Trophoblast cell (in vitro differentiated cells and primary cell): ENCODE data around the gene CEMP1.

Source experiments
- DNase-seq, 2 donors: peaks; one replicate each; pipeline ENCODE4 v3.0.0-alpha.2; 2016
- H2AFZ ChIP-seq: 2 replicates; pipeline ENCODE4 v1.6.1; 2013; ENCODE audit warnings: low read length, moderate library complexity, mild to moderate bottlenecking; ENCODE audit not compliant: insufficient read depth, poor library complexity
- H2AK5ac ChIP-seq: 2 replicates; pipeline ENCODE4 v1.6.1; 2013; ENCODE audit warnings: mild to moderate bottlenecking, low read length
- H2BK120ac ChIP-seq: 2 replicates; pipeline ENCODE4 v1.6.1; 2013; ENCODE audit warnings: low read length, mild to moderate bottlenecking, moderate library complexity; ENCODE audit not compliant: insufficient read depth, poor library complexity
- H2BK12ac ChIP-seq: 2 replicates; pipeline ENCODE4 v1.6.1; 2013; ENCODE audit warnings: mild to moderate bottlenecking, low read length, moderate library complexity
- H2BK5ac ChIP-seq: 2 replicates; pipeline ENCODE4 v1.6.1; 2013; ENCODE audit warnings: low read length, low read depth, moderate library complexity, mild to moderate bottlenecking; ENCODE audit not compliant: poor library complexity
- H3K14ac ChIP-seq: 2 replicates; pipeline ENCODE4 v1.6.1; 2013; ENCODE audit warnings: mild to moderate bottlenecking, low read length
- H3K18ac ChIP-seq: 2 replicates; pipeline ENCODE4 v1.6.1; 2013; ENCODE audit warnings: mild to moderate bottlenecking, low read length
- H3K23ac ChIP-seq: 2 replicates; pipeline ENCODE4 v1.6.1; 2013; ENCODE audit warnings: low read length
- H3K27ac ChIP-seq: 2 replicates; pipeline ENCODE4 v1.5.1; 2013; ENCODE audit warnings: low read depth, mild to moderate bottlenecking, inconsistent platforms, low read length, moderate library complexity
- H3K27me3 ChIP-seq: 2 replicates; pipeline ENCODE4 v1.6.1; 2013; ENCODE audit warnings: inconsistent platforms, mild to moderate bottlenecking, low read length, moderate library complexity; ENCODE audit not compliant: insufficient read depth
- H3K36me3 ChIP-seq, 2 experiments: 1 replicate in 1 of 2; 2 replicates in 1 of 2; pipeline ENCODE4 v1.6.1; 2013; ENCODE audit warnings: low read length in 2 of 2, mild to moderate bottlenecking in 2 of 2, moderate library complexity in 1 of 2; ENCODE audit not compliant: insufficient read depth in 2 of 2, control insufficient read depth in 1 of 2
- H3K4ac ChIP-seq: 2 replicates; pipeline ENCODE4 v1.6.1; 2013; ENCODE audit warnings: low read depth, mild to moderate bottlenecking, low read length, moderate library complexity
- H3K4me1 ChIP-seq, 2 experiments: 1 replicate in 1 of 2; 2 replicates in 1 of 2; pipeline ENCODE4 v1.6.1; 2013; ENCODE audit warnings: low read length in 2 of 2, mild to moderate bottlenecking in 2 of 2, moderate library complexity in 1 of 2; ENCODE audit not compliant: insufficient read depth in 2 of 2, control insufficient read depth in 1 of 2
- H3K4me2 ChIP-seq: 2 replicates; pipeline ENCODE4 v1.6.1; 2013; ENCODE audit warnings: inconsistent platforms, mild to moderate bottlenecking, low read length, moderate library complexity
- H3K4me3 ChIP-seq: 2 replicates; pipeline ENCODE4 v1.5.1; 2013; ENCODE audit warnings: mild to moderate bottlenecking, low read depth, low read length, inconsistent platforms
- H3K79me1 ChIP-seq: one replicate; pipeline ENCODE4 v1.6.1; 2013; ENCODE audit warnings: low read length
- H3K79me2 ChIP-seq: 2 replicates; pipeline ENCODE4 v1.6.1; 2013; ENCODE audit warnings: low read length, mild to moderate bottlenecking; ENCODE audit not compliant: control insufficient read depth, insufficient read depth, poor library complexity
- H3K9ac ChIP-seq: 2 replicates; pipeline ENCODE4 v1.6.1; 2013; ENCODE audit warnings: mild to moderate bottlenecking, low read length
- H3K9me3 ChIP-seq: 2 replicates; pipeline ENCODE4 v1.6.1; 2013; ENCODE audit warnings: low read depth, mild to moderate bottlenecking, control low read depth, inconsistent platforms, low read length; ENCODE audit not compliant: insufficient read depth
- H4K12ac ChIP-seq: 2 replicates; pipeline ENCODE4 v1.6.1; 2013; ENCODE audit warnings: low read depth, mild to moderate bottlenecking, low read length, moderate library complexity
- H4K8ac ChIP-seq: 2 replicates; pipeline ENCODE4 v1.6.1; 2013; ENCODE audit warnings: low read depth, mild to moderate bottlenecking, low read length, moderate library complexity
- H4K91ac ChIP-seq: one replicate; pipeline ENCODE4 v1.6.1; 2013; ENCODE audit warnings: low read depth, mild to moderate bottlenecking, low read length, moderate library complexity
- WGBS: extraction: QIAGEN DNeasy Blood & Tissue Kit; methylation state at CpG from one replicate; pipeline ENCODE4 v1.1.7; 2013; ENCODE audit warnings: missing lambda C conversion rate; ENCODE audit not compliant: insufficient read length, insufficient coverage; ENCODE audit errors: extremely low coverage; 5-methylcytosine and 5-hydroxymethylcytosine counted together

CEMP1 gene

GRCh38 chr16:2494616-2495015 is 36.6 kb downstream of the CEMP1 start:
- H3K23ac ChIP-seq: no peak overlapping the region
- no peak for DNase-seq
- no peak overlapping the region for H2BK120ac ChIP-seq
- no peaks in the 10 kb centered on the region for H3K79me1 ChIP-seq
- H2BK5ac ChIP-seq: no peak overlapping the region
- WGBS: no CpG with 5 or more reads among the region's 5 CpGs
- peaks cover 17 to 20% of the 10 kb centered on the region in 2 experiments for H3K36me3 ChIP-seq
- H4K8ac ChIP-seq: no peak overlapping the region
- H4K91ac ChIP-seq: no peak overlapping the region
- no peak overlapping the region for H2BK12ac ChIP-seq
- no peaks in the 10 kb centered on the region for H3K9me3 ChIP-seq
- no peak overlapping the region for H3K27ac ChIP-seq
- H3K9ac ChIP-seq: no peak overlapping the region
- H2AFZ ChIP-seq: no peak overlapping the region
- no peak overlapping the region for H3K4me3 ChIP-seq
- no peaks in the 10 kb centered on the region for H3K27me3 ChIP-seq
- no peak overlapping the region for H3K14ac ChIP-seq
- no peak overlapping the region for H3K4ac ChIP-seq
- H3K18ac ChIP-seq: no peak overlapping the region
- H3K79me2 ChIP-seq: no peaks in the 10 kb centered on the region
- H4K12ac ChIP-seq: no peak overlapping the region
- no peak overlapping the region for H2AK5ac ChIP-seq
- no peak overlapping the region for H3K4me2 ChIP-seq
- H3K4me1 ChIP-seq: peaks cover 0 to 2% of the 10 kb centered on the region in 2 experiments

GRCh38 chr16:2493605-2494004 is 37.6 kb downstream of the CEMP1 start:
- H3K4me3 ChIP-seq: no peak overlapping the region
- no peak overlapping the region for H3K23ac ChIP-seq
- H2BK120ac ChIP-seq: no peak overlapping the region
- no CpG with 5 or more reads among the region's 6 CpGs for WGBS
- no peak overlapping the region for H2AFZ ChIP-seq
- no peak overlapping the region for H3K4ac ChIP-seq
- no peak overlapping the region for H2AK5ac ChIP-seq
- H4K91ac ChIP-seq: no peak overlapping the region
- no peak overlapping the region for H3K9ac ChIP-seq
- H4K8ac ChIP-seq: no peak overlapping the region
- H3K18ac ChIP-seq: no peak overlapping the region
- H2BK12ac ChIP-seq: no peak overlapping the region
- no peaks in the 10 kb centered on the region for H3K9me3 ChIP-seq
- no peak overlapping the region for H3K27ac ChIP-seq
- no peaks in the 10 kb centered on the region for H3K27me3 ChIP-seq
- H2BK5ac ChIP-seq: no peak overlapping the region
- H3K36me3 ChIP-seq: peaks cover 12 to 17% of the 10 kb centered on the region in 2 experiments
- H4K12ac ChIP-seq: no peak overlapping the region
- H3K4me1 ChIP-seq: peaks cover 0 to 2% of the 10 kb centered on the region in 2 experiments
- H3K4me2 ChIP-seq: no peak overlapping the region
- no peaks in the 10 kb centered on the region for H3K79me1 ChIP-seq
- no peak for DNase-seq
- no peaks in the 10 kb centered on the region for H3K79me2 ChIP-seq
- H3K14ac ChIP-seq: no peak overlapping the region

- Histone ChIP-seq H3K4ac (no peak overlapping the region), H4K91ac (no peak overlapping the region), H3K27ac (no peak overlapping the region), H3K4me3 (no peak overlapping the region), H3K23ac (no peak overlapping the region), H3K79me1 (no peaks in the 10 kb centered on the region), H2AFZ (no peak overlapping the region), H2AK5ac (no peak overlapping the region), H3K14ac (no peak overlapping the region), H4K12ac (no peak overlapping the region), H3K9ac (no peak overlapping the region), H2BK12ac (no peak overlapping the region), H3K18ac (no peak overlapping the region), H3K27me3 (no peaks in the 10 kb centered on the region), H4K8ac (no peak overlapping the region), H3K4me2 (no peak overlapping the region), H3K4me1 (peaks cover 4 to 7% of the 10 kb centered on the region in 2 experiments), H2BK120ac (no peak overlapping the region), H3K36me3 (peaks cover 9 to 14% of the 10 kb centered on the region in 2 experiments), H3K79me2 (no peaks in the 10 kb centered on the region), H3K9me3 (no peaks in the 10 kb centered on the region), H2BK5ac (no peak overlapping the region)
- WGBS: no CpG with 5 or more reads among the region's 13 CpGs
- DNase-seq: no peak
These were observed 38.9 kb downstream of the CEMP1 start for GRCh38 chr16:2492292-2492691.

GRCh38 chr16:2490190-2491105 is 40.8 kb downstream of the CEMP1 start:
- H3K36me3 ChIP-seq: no peaks in the 10 kb centered on the region
- H3K4ac ChIP-seq: no peak overlapping the region
- no peak overlapping the region for H4K12ac ChIP-seq
- no peaks in the 10 kb centered on the region for H3K27me3 ChIP-seq
- no peak overlapping the region for H3K4me2 ChIP-seq
- H2BK120ac ChIP-seq: no peak overlapping the region
- no peaks in the 10 kb centered on the region for H3K79me1 ChIP-seq
- H3K23ac ChIP-seq: no peak overlapping the region
- H3K9ac ChIP-seq: no peak overlapping the region
- no peak overlapping the region for H4K91ac ChIP-seq
- H3K4me3 ChIP-seq: no peak overlapping the region
- H3K4me1 ChIP-seq: peaks cover 4 to 5% of the 10 kb centered on the region in 2 experiments
- no peak overlapping the region for H2BK12ac ChIP-seq
- H2AK5ac ChIP-seq: no peak overlapping the region
- WGBS: no CpG with 5 or more reads among the region's 23 CpGs
- H3K9me3 ChIP-seq: no peaks in the 10 kb centered on the region
- no peaks in the 10 kb centered on the region for H3K79me2 ChIP-seq
- H3K27ac ChIP-seq: no peak overlapping the region
- H2BK5ac ChIP-seq: no peak overlapping the region
- no peak for DNase-seq
- H4K8ac ChIP-seq: no peak overlapping the region
- no peak overlapping the region for H2AFZ ChIP-seq
- H3K14ac ChIP-seq: no peak overlapping the region
- H3K18ac ChIP-seq: no peak overlapping the region
